ENCODE results near the gene KCNF1.

GRCh38 chr2:10883801-10884478, 27.8 kb upstream of the KCNF1 start:
- no peak for TF ChIP-seq EZH2phosphoT487 (IDR thresholded peaks at IDR 0.05; ENCODE audit: borderline replicate concordance, low read length)
- no peak for TF ChIP-seq CTCF (conservative IDR thresholded peaks at IDR 0.05; ENCODE audit: low read depth, low read length)
